ENCODE data around the gene AAGAB.

DNA sequence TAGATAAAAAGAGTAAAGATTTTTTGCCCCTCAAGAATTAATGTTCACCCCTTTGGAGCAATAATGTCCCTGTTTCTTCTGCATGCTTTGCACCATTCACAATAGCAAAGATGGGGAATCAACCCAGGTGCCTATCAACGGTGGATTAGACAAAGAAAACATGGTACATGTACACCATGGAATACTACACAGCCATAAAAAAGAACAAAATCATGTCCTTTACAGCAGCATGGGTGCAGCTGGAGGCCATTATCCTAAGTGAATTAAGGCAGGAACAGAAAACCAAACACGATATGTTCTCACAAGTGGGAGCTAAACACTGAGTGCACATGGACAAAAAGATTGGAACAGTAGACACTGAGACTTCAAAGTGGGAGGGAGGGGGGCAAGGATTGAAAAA lies 35.2 kb downstream of the AAGAB start:
- TF ChIP-seq, protein P1, sequence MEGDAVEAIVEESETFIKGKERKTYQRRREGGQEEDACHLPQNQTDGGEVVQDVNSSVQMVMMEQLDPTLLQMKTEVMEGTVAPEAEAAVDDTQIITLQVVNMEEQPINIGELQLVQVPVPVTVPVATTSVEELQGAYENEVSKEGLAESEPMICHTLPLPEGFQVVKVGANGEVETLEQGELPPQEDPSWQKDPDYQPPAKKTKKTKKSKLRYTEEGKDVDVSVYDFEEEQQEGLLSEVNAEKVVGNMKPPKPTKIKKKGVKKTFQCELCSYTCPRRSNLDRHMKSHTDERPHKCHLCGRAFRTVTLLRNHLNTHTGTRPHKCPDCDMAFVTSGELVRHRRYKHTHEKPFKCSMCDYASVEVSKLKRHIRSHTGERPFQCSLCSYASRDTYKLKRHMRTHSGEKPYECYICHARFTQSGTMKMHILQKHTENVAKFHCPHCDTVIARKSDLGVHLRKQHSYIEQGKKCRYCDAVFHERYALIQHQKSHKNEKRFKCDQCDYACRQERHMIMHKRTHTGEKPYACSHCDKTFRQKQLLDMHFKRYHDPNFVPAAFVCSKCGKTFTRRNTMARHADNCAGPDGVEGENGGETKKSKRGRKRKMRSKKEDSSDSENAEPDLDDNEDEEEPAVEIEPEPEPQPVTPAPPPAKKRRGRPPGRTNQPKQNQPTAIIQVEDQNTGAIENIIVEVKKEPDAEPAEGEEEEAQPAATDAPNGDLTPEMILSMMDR (conservative IDR thresholded peaks at IDR 0.05; ENCODE audit: low read depth, low read length), result no peak
- no peak for TF ChIP-seq EZH2 (IDR thresholded peaks at IDR 0.05; ENCODE audit: low read length, unreplicated experiment)
- TF ChIP-seq EZH2phosphoT487 (IDR thresholded peaks at IDR 0.05; ENCODE audit: borderline replicate concordance, low read length), result no peak

All from PC-3 (cell line).